BJ (cell line): ENCODE measurements around the gene CCDC6. TPM values are rescaled to one million over a fixed set of nuclear protein-coding genes. Genes with fewer than 3 reads are reported as not detected.

Experiments used
- CTCF ChIA-PET: fragments of 350-600 bp; formaldehyde crosslinking; extraction: SDS; loops from one replicate; lab custom pipeline; 2021; ENCODE audit warnings: antibody characterized with exemption, inconsistent platforms; lab: Yijun Ruan, JAX
- POLR2A ChIA-PET: fragments of 300-600 bp; sonication (Branson Sonifier 250); formaldehyde crosslinking; extraction: SDS; loops from one replicate; lab custom pipeline; 2021; ENCODE audit warnings: antibody characterized with exemption; lab: Charles Lee
- DNase-seq: peaks from one replicate; pipeline ENCODE4 v3.0.0-alpha.2; 2011; ENCODE audit warnings: low read depth
- H3K27me3 ChIP-seq: 2 replicates; pipeline ENCODE4 v1.6.0; 2011; ENCODE audit warnings: low read length; ENCODE audit not compliant: control insufficient read depth, insufficient read depth
- H3K36me3 ChIP-seq: 2 replicates; pipeline ENCODE4 v1.5.1; 2011; ENCODE audit warnings: low read length; ENCODE audit not compliant: control insufficient read depth, insufficient read depth
- H3K4me3 ChIP-seq: 2 replicates; pipeline ENCODE4 v1.5.1; 2011; ENCODE audit warnings: low read depth, mild to moderate bottlenecking, control low read depth, low read length
- polyA plus RNA-seq: library from polyadenylated mRNA; depleted of rRNA; stranded (reverse); fragments of >200 nt; gene quantifications from 2 replicates; pipeline ENCODE4 v1.2.3, GENCODE V29; 2011
- TF ChIP-seq, protein P1 (sequence below): IDR thresholded peaks from 2 replicates; pipeline ENCODE4 v1.5.1; 2011; ENCODE audit warnings: low read depth, mild to moderate bottlenecking, control low read depth, inconsistent platforms, low read length, moderate library complexity; ENCODE audit not compliant: insufficient read depth

CCDC6 gene
- polyA plus RNA-seq, 1 experiment = 17.2 TPM

GRCh38 chr10:59825932-59826331, 80.4 kb downstream of the CCDC6 start:
- Histone ChIP-seq H3K4me3 (no peak overlapping the region), H3K36me3 (no peaks in the 10 kb centered on the region; the same call in 1 of the 2 replicates), H3K27me3 (no peaks in the 10 kb centered on the region)
- ChIA-PET CTCF (interaction anchor here (0.8 to 1.2 kb wide), 3 partner anchors 8 to 200 kb away, joined by 3 read pairs; no protein-coding TSS in a partner anchor), POLR2A (no interaction called here)
- no peak for DNase-seq
- TF ChIP-seq, protein P1, sequence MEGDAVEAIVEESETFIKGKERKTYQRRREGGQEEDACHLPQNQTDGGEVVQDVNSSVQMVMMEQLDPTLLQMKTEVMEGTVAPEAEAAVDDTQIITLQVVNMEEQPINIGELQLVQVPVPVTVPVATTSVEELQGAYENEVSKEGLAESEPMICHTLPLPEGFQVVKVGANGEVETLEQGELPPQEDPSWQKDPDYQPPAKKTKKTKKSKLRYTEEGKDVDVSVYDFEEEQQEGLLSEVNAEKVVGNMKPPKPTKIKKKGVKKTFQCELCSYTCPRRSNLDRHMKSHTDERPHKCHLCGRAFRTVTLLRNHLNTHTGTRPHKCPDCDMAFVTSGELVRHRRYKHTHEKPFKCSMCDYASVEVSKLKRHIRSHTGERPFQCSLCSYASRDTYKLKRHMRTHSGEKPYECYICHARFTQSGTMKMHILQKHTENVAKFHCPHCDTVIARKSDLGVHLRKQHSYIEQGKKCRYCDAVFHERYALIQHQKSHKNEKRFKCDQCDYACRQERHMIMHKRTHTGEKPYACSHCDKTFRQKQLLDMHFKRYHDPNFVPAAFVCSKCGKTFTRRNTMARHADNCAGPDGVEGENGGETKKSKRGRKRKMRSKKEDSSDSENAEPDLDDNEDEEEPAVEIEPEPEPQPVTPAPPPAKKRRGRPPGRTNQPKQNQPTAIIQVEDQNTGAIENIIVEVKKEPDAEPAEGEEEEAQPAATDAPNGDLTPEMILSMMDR = no peak

GRCh38 chr10:59823751-59824150, 82.6 kb downstream of the CCDC6 start:
- ChIA-PET CTCF (interaction anchor here (1.0 to 2.4 kb wide), 3 partner anchors 8 to 198 kb away, joined by 3 to 11 read pairs (median 4); no protein-coding TSS in a partner anchor), POLR2A (no interaction called here)
- no peaks in the 10 kb centered on the region; the same call in 1 of the 2 replicates for H3K36me3 ChIP-seq
- TF ChIP-seq, protein P1 = no peak
- H3K27me3 ChIP-seq = no peaks in the 10 kb centered on the region
- no peak for DNase-seq
- H3K4me3 ChIP-seq = no peak overlapping the region

DNA sequence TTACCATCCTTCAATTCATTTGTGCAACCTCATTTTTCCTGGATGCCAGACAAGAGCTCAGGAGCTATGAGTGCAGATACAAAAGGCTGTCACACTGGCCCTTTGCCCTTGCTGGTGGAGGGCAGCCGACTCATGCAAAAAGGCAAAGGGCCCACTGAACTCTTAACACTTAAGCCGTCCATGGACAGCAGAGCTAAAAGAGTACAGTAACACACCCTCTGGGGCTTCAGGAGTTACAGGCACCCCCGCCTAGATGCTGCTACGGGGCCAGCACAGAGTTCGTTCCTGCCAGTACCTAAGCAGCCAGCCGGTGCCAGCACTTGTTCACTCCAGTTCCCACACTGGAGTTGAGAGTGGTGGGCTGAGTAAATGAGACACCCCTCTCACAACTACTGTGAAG, 83.2 kb downstream of the CCDC6 start:
- POLR2A ChIA-PET = no interaction called here
- CTCF ChIA-PET = interaction anchor here (1.3 to 2.4 kb wide), 2 partner anchors 9 to 197 kb away, joined by 4 to 11 read pairs; no protein-coding TSS in a partner anchor
- no peaks in the 10 kb centered on the region for H3K27me3 ChIP-seq
- no peak overlapping the region for H3K4me3 ChIP-seq
- no peaks in the 10 kb centered on the region for H3K36me3 ChIP-seq
- no peak for DNase-seq
- TF ChIP-seq, protein P1 = no peak

DNA sequence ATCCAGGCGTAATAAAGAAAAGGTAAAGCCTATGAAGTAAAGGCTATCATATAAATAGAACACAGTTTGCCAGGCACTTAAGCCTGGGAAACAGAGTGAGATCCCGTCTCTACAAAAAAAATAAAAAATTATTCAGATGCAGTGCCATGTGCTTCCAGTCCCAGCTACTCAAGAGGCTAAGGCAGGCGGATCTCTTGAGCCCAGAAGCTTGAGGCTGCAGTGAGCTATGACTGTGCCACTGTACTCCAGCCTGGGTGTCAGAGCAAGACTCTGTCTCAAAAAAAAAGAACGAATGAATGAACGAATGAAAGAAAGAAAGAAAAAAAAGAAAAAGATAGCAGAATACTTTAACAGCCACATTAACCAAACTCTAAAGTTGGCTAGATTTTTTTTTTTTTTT, 85.9 kb downstream of the CCDC6 start:
- Histone ChIP-seq H3K27me3 (no peaks in the 10 kb centered on the region), H3K4me3 (no peak overlapping the region), H3K36me3 (peaks cover 2% of the 10 kb centered on the region; the same call in 1 of the 2 replicates)
- ChIA-PET POLR2A (no interaction called here), CTCF (interaction anchor here (1.3 to 3.0 kb wide), 5 partner anchors 10 to 88 kb away, joined by 3 to 15 read pairs (median 4); partner anchors contain the start of gene CCDC6)
- DNase-seq = no peak
- TF ChIP-seq, protein P1 = no peak

DNA sequence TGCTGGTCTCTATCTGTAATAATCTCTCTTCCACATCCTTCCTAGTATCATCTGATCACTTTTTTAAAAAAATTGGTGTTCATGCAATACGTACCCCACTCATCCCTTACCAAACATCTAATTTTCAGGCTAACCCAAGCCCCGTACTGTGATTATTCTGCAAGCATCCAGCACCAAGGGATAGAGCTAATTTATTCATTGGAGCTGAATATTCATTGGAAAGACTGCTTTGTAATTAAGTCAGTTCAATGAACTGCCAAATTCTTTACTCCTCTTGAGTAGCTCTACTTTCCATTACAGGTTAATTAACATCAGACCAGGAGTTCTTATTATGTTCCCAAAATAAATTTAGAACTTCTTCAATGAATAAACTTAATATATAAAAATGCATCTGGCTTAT, 86.7 kb downstream of the CCDC6 start:
- TF ChIP-seq, protein P1 = no peak
- DNase-seq = no peak
- ChIA-PET POLR2A (no interaction called here), CTCF (interaction anchor here (1.4 to 3.0 kb wide), 3 partner anchors 10 to 87 kb away, joined by 3 to 15 read pairs (median 6); partner anchors contain the start of gene CCDC6)
- Histone ChIP-seq H3K27me3 (no peaks in the 10 kb centered on the region), H3K4me3 (no peak overlapping the region), H3K36me3 (peaks cover 2% of the 10 kb centered on the region; the same call in 1 of the 2 replicates)
